Measurements from ENCODE around the gene ELAC1.
A peak's percentile ranks its signal among the peaks of the same experiment; 100 is the strongest.

ELAC1 gene

DNA sequence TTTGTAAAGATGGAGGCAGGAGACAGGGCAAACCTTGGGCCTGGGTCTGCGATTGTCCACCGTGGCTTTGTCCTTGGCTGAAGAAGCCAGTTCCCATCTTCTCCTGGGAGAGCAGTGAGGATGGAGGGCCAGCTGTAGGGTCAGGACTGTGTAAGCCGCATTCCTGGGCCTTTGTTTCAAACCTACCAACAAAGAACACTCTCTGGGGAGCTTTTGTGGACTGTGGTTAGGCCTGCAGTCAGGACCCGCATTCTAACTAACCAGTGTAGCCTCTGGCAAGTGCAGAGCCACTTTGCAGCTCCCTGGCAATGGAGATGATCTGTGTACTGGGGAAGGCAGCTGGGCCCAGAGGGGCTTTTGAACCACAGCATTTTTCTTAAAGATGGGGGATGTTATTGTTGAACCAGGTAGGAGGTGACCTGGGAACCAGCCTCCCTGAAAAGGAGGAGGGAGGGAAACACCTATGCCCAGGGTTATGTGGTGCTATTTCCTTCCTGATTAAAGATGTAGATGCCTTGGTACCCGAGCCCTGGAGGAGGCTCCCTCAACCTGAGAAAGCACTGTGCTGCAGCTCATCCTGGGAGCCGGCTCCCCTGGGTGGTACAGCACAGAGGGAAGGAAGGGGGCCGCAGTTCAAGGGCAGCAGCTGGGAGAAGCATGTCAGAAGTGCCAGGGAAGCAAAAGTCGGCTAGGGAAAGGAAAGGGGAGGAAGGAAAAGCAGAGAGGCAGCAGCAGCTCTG lies 49.5 kb downstream of the ELAC1 start:
- TF ChIP-seq, protein P1, sequence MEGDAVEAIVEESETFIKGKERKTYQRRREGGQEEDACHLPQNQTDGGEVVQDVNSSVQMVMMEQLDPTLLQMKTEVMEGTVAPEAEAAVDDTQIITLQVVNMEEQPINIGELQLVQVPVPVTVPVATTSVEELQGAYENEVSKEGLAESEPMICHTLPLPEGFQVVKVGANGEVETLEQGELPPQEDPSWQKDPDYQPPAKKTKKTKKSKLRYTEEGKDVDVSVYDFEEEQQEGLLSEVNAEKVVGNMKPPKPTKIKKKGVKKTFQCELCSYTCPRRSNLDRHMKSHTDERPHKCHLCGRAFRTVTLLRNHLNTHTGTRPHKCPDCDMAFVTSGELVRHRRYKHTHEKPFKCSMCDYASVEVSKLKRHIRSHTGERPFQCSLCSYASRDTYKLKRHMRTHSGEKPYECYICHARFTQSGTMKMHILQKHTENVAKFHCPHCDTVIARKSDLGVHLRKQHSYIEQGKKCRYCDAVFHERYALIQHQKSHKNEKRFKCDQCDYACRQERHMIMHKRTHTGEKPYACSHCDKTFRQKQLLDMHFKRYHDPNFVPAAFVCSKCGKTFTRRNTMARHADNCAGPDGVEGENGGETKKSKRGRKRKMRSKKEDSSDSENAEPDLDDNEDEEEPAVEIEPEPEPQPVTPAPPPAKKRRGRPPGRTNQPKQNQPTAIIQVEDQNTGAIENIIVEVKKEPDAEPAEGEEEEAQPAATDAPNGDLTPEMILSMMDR (conservative IDR thresholded peaks at IDR 0.05; ENCODE audit: low read depth, low read length) = no peak
- DNase-seq (ENCODE audit: low read depth) = no peak

DNA sequence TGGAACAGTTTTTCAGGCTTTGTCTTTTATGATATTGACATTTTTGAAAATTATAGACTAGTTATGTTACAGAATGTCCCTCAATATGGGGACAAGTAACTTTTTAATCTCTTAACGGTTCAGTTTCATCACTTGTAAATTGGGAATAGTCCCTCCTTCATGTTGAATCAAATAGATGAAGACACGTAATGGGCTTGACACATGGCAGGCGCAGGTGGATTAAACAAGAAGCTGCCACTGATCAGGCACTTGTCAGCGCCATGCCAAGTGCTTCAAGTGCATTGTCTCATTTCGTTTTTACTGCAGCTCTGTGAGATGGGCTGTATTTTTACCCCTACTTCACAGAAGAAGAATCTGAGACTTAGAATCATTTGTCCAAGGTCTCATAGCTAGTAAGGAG lies 52.7 kb downstream of the ELAC1 start:
- DNase-seq (ENCODE audit: low read depth) = no peak
- no peak overlapping the region for H3K4me3 ChIP-seq (ENCODE audit: low read length)
- TF ChIP-seq, protein P1 (conservative IDR thresholded peaks at IDR 0.05; ENCODE audit: low read depth, low read length) = no peak

More for the DNA sequence above, 49.5 kb downstream of the ELAC1 start:
- H3K4me3 ChIP-seq (ENCODE audit: low read length) = no peak overlapping the region

DNA sequence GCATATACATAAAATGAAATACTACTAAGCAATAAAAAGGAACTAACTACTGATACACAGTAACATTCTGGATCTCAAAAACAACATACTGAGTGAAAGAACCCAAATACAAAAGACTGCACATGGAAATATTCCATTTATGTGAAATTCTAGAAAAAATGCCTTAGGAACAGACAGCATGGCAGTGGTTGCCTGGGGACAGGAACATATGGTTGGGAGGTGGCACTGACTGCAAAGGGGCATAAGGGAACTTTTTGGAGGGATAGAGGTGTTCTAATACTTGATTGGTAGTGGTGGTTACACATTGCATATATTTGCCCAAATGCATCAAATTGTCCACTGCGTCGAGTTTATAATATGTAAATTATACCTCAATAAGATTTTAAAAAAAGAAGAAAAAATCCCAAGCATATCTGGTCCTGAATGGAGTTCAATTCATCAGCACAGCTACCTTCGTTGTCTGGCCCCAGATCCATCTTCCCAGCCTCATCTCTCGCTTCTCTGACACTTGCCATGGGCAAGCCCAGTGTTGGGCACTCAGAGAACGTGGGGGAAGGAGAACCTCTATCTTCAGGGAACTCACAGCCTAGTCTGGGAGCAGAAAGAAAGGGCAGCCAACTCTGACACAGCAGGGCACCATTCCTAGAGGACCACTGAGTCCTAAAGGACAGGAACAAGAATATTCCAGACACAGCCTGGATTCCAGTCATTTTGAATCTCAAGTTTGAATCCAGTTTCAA lies 53.6 kb downstream of the ELAC1 start:
- TF ChIP-seq, protein P1 (conservative IDR thresholded peaks at IDR 0.05; ENCODE audit: low read depth, low read length) = no peak
- no peak overlapping the region for H3K4me3 ChIP-seq (ENCODE audit: low read length)
- no peak for DNase-seq (ENCODE audit: low read depth)

DNA sequence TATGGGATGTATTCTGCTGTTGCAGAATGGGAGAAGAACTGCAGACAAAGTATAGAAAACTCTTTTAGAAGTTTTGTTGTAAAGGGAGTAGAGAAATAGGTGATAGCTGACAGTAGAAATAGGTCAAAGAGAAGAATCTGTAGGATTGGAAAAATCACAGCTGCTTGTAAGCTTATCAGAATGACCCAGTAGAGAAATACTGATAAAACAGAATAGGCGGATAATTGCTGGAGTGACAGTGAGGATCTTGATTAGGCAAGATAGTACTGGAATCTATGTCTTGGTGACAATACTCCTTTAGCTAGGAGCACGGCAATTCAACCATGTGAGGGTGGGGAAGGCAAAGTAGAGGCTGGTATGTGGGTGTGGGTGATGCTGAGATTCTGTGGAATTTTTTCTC lies 57.7 kb downstream of the ELAC1 start:
- TF ChIP-seq, protein P1 (conservative IDR thresholded peaks at IDR 0.05; ENCODE audit: low read depth, low read length) = no peak
- no peak for DNase-seq (ENCODE audit: low read depth)
- no peak overlapping the region for H3K4me3 ChIP-seq (ENCODE audit: low read length)

DNA sequence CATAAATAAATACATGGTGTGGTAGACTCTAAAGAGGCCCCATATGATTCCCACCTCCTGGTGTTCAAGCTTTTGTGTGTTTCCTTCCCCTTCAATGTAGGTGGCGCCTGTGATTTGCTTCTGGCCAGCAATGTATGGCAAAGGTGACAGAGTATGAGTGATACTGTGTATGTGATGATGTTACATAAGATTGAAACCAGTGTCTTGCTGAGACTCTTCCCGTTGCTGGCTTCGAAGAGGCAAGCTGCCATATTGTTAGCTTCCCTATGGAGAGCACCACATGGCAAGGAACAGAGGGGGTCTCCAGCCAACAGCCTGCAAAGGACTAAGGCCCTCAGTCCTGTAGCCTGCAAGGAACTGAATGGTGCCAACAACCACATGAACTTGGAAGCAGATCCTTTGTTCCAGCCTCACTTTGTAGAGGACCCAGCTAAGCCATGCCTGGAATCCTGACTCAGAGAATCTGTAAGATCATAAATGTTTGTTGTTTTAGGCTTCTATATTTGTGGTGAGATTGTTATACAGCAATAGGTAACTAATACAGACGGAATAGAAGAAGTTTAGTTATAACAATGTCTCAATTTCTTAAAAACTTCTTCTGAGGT lies 60.5 kb downstream of the ELAC1 start:
- no peak overlapping the region for H3K4me3 ChIP-seq (ENCODE audit: low read length)
- DNase-seq (ENCODE audit: low read depth) = no peak
- TF ChIP-seq, protein P1 (conservative IDR thresholded peaks at IDR 0.05; ENCODE audit: low read depth, low read length) = no peak

DNA sequence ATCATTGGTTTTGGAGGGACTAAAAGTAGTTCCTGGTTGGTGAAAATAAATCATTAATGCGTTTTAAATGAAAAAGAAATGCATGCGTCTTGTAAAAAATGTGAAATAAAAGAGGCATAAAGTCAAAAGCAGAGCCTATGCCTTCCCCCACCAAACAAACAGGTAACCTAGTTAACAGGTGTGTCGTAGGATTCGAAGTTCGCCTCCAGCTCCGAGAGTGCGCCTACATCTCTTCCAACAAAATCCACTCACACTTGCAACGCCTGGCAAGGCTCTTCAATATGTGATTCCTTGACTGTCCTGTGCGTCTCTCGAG lies 61.5 kb downstream of the ELAC1 start:
- H3K4me3 ChIP-seq (ENCODE audit: low read length) = peak overlapping the region; percentile 88
- TF ChIP-seq, protein P1 (conservative IDR thresholded peaks at IDR 0.05; ENCODE audit: low read depth, low read length) = no peak
- no peak for DNase-seq (ENCODE audit: low read depth)
